ENCODE measurements around the gene MIAT.
A peak's percentile ranks its signal among the peaks of the same experiment; 100 is the strongest.

The MIAT gene

DNA sequence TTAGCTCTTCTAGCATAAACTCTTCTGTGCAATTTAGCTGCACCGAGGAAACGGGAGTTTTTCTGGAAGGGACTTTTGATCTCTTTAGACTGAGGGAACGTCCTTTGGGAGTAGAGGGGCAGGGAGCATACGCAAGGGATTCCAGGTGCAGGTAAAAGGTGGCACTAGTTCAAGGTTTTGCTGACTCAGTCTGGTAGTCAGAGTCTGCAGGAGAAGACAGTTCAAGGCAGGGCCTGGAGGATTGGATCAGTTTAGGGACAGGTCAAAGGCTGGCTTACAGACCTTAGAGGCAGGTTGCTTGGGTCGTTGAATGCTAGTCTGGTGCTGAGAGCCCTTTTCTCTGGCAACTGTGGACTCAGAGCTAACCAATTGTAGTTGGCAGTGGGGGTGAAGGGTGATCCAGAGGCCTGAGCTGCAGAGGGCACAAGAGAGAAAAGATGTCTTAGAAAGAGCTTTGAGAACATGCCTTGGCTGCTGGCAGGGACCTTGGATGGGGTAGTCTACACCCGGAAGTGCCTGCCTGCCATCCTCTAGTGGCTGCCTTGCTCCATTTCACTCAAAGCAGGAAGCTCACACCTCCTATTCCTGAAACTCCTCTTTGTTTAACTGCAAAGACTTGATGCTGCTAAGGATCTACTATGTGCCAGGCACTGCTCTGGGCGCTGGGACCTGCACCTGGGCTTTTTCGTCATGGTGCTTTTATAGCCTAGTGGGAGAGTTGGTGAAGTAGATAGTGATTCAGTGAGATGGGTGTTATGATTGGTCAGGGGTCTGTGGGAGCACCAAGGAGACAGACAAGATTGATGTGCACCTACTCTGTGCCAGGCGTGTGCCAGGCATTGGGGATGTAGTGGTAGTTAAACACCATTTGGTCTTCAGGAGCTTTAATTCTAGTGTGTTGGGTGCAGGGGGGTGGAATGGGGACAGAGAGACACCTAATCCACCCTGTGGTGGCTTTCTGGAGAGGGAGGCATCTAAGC lies 17.1 kb downstream of the MIAT start:
- no peaks in the 10 kb centered on the region for H3K9me3 Mint-ChIP-seq

DNA sequence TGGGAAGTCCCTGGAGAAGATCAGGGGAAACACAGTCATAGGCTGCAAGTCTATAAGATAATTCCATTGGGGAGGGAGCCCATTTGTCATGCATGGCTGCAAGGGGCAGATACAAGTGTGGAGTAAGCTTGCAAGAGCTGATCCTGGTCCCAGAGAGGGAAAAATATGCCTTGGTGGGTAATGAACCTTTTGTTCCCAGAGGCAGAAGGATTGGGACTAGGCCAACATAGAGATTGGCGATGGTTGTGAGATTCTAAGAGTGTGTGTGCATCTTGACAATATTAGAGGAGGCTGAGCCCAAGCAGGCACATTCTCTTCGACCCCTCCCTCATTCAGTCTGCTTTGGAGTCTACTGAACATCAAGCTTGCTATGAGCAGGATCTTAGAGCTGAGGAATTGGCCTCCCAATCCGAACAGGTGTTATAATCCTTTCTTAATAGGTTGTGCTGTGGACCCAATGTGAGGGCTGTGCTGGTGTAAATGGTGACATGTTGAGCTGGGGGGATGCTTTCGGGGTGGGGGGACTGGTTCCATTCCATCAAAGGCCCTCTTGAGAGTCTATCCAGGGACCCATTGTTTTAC lies 18.4 kb downstream of the MIAT start:
- Mint-ChIP-seq H3K9me3 (no peaks in the 10 kb centered on the region), H3K27ac (ENCODE audit: low read depth) (peak overlapping the region; percentile 99), H3K27me3 (no peaks in the 10 kb centered on the region), H3K4me3 (peak overlapping the region; percentile 95), H3K4me1 (peaks cover 87% of the 10 kb centered on the region), H3K36me3 (ENCODE audit: insufficient read depth) (peaks cover 36% of the 10 kb centered on the region)
- ATAC-seq (replicated peaks; ENCODE audit: extremely low read depth, poor library complexity, severe bottlenecking) (no peak), DNase-seq (ENCODE audit: low spot score in 2 of 2) (no peak)

More for the DNA sequence above, 17.1 kb downstream of the MIAT start:
- Mint-ChIP-seq H3K36me3 (ENCODE audit: insufficient read depth) (peaks cover 32% of the 10 kb centered on the region), H3K27me3 (no peaks in the 10 kb centered on the region), H3K27ac (ENCODE audit: low read depth) (peak overlapping the region; percentile 99), H3K4me3 (peak overlapping the region; percentile 95), H3K4me1 (peaks cover 89% of the 10 kb centered on the region)
- ATAC-seq (replicated peaks; ENCODE audit: extremely low read depth, poor library complexity, severe bottlenecking) (no peak), DNase-seq (ENCODE audit: low spot score in 2 of 2) (no peak)

GRCh38 chr22:26677217-26677616 lies 19.8 kb downstream of the MIAT start:
- Mint-ChIP-seq H3K27me3 (no peaks in the 10 kb centered on the region), H3K27ac (ENCODE audit: low read depth) (no peak overlapping the region), H3K4me1 (peaks cover 76% of the 10 kb centered on the region), H3K4me3 (no peak overlapping the region), H3K9me3 (no peaks in the 10 kb centered on the region), H3K36me3 (ENCODE audit: insufficient read depth) (peaks cover 33% of the 10 kb centered on the region)
- ATAC-seq (replicated peaks; ENCODE audit: extremely low read depth, poor library complexity, severe bottlenecking), result no peak
- no peak for DNase-seq (ENCODE audit: low spot score in 2 of 2)

DNA sequence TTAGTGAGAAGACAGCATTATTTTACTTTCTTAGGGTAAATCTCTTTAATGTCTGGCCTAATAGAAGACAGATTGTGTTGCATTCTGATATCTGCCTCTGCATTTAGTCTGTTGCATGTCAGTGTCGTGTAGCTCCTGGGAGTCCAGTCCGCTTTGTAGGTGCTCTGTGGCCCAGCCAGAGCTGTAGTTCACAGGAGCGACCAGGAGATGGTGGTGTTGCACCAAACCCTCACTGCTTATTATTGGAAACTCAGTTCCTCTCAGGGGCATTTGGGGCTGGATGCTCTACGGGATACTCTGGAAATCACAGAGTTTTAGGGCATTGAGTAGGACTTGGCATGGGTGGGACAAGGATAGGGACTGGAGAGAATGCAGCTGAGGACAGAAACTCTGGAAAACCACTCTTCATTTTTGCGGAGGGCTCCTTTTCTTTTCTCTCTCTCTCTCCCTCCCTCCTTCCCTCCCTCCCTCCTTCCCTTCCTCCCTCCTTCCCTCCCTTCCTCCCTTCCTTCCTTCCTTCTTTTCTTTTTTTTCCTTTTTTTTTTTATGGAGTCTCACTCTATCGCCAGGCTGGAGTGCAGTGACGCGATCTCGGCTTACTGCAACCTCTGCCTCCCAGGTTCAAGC lies 21.7 kb downstream of the MIAT start:
- no peak overlapping the region for H3K4me3 Mint-ChIP-seq
- peak; percentile 47 to 59 for DNase-seq (ENCODE audit: low spot score in 2 of 2)
- peaks cover 25% of the 10 kb centered on the region for H3K36me3 Mint-ChIP-seq (ENCODE audit: insufficient read depth)
- H3K4me1 Mint-ChIP-seq, result peaks cover 69% of the 10 kb centered on the region
- ATAC-seq (replicated peaks; ENCODE audit: extremely low read depth, poor library complexity, severe bottlenecking), result no peak
- no peaks in the 10 kb centered on the region for H3K9me3 Mint-ChIP-seq
- H3K27me3 Mint-ChIP-seq, result no peaks in the 10 kb centered on the region
- H3K27ac Mint-ChIP-seq (ENCODE audit: low read depth), result peak overlapping the region; percentile 73

- no peak overlapping the region for H3K27ac Mint-ChIP-seq (ENCODE audit: low read depth)
- H3K4me3 Mint-ChIP-seq, result no peak overlapping the region
- no peaks in the 10 kb centered on the region for H3K9me3 Mint-ChIP-seq
- H3K36me3 Mint-ChIP-seq (ENCODE audit: insufficient read depth), result peaks cover 23% of the 10 kb centered on the region
- no peak for DNase-seq (ENCODE audit: low spot score in 2 of 2)
- no peaks in the 10 kb centered on the region for H3K27me3 Mint-ChIP-seq
- ATAC-seq (replicated peaks; ENCODE audit: extremely low read depth, poor library complexity, severe bottlenecking), result no peak
- H3K4me1 Mint-ChIP-seq, result peaks cover 56% of the 10 kb centered on the region
These were observed 23.1 kb downstream of the MIAT start for GRCh38 chr22:26680485-26680884.

DNA sequence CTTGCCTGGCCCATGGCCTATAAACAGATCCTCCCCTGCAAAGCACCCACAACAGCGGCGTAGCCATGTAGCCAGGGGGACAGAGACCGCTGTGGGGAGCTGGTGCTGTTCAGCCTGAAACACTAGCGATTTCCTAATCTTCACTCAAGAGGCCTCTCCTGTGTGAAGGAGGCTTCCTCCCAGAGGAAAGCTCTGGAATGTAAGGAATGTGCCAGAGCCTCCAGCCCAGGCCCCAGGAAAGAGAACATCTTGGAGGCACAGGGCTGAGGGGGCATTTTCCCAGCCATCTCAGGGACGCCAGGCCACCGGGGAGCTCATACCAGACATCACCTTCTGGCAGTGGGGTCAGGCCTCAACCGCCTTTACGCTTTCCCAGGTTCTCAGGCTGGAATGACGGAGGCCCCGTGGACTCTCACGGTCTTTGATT lies 24.0 kb downstream of the MIAT start:
- ATAC-seq (replicated peaks; ENCODE audit: extremely low read depth, poor library complexity, severe bottlenecking) (no peak), DNase-seq (ENCODE audit: low spot score in 2 of 2) (no peak)
- Mint-ChIP-seq H3K4me3 (no peak overlapping the region), H3K27me3 (no peaks in the 10 kb centered on the region), H3K9me3 (no peaks in the 10 kb centered on the region), H3K36me3 (ENCODE audit: insufficient read depth) (peaks cover 24% of the 10 kb centered on the region), H3K4me1 (peaks cover 47% of the 10 kb centered on the region), H3K27ac (ENCODE audit: low read depth) (no peak overlapping the region)

GRCh38 chr22:26684168-26684567 lies 26.8 kb downstream of the MIAT start:
- Mint-ChIP-seq H3K27ac (ENCODE audit: low read depth) (peak overlapping the region; percentile 89), H3K4me3 (no peak overlapping the region), H3K27me3 (no peaks in the 10 kb centered on the region), H3K36me3 (ENCODE audit: insufficient read depth) (peaks cover 30% of the 10 kb centered on the region), H3K9me3 (no peaks in the 10 kb centered on the region), H3K4me1 (peaks cover 40% of the 10 kb centered on the region)
- no peak for DNase-seq (ENCODE audit: low spot score in 2 of 2)
- no peak for ATAC-seq (replicated peaks; ENCODE audit: extremely low read depth, poor library complexity, severe bottlenecking)

DNA sequence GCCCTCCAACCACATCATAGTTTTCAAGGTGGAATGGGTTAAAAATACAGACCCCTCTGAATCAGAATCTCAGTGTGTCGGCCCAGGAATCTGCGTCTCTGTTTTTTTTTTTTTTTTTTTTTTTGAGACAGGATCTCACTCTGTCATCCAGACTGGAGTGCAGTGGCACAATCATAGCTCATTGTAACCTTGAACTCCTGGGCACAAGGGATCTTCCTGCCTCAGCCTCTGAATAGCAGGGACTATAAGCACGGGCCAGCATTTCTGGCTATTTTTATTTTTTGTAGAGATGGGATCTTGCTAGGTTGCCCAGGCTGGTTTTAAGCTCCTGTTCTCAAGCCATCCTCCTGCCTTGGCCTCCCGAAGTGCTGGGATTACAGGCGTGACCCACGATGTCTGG lies 28.2 kb downstream of the MIAT start:
- ATAC-seq (replicated peaks; ENCODE audit: extremely low read depth, poor library complexity, severe bottlenecking) (no peak), DNase-seq (ENCODE audit: low spot score in 2 of 2) (no peak)
- Mint-ChIP-seq H3K27ac (ENCODE audit: low read depth) (no peak overlapping the region), H3K4me1 (peaks cover 40% of the 10 kb centered on the region), H3K27me3 (no peaks in the 10 kb centered on the region), H3K36me3 (ENCODE audit: insufficient read depth) (peaks cover 25% of the 10 kb centered on the region), H3K9me3 (no peaks in the 10 kb centered on the region), H3K4me3 (no peak overlapping the region)

GRCh38 chr22:26687439-26687838 lies 30.1 kb downstream of the MIAT start:
- Mint-ChIP-seq H3K36me3 (ENCODE audit: insufficient read depth) (peaks cover 16% of the 10 kb centered on the region), H3K4me1 (peaks cover 54% of the 10 kb centered on the region), H3K27ac (ENCODE audit: low read depth) (no peak overlapping the region), H3K27me3 (no peaks in the 10 kb centered on the region), H3K9me3 (no peaks in the 10 kb centered on the region), H3K4me3 (no peak overlapping the region)
- no peak for ATAC-seq (replicated peaks; ENCODE audit: extremely low read depth, poor library complexity, severe bottlenecking)
- no peak for DNase-seq (ENCODE audit: low spot score in 2 of 2)

DNA sequence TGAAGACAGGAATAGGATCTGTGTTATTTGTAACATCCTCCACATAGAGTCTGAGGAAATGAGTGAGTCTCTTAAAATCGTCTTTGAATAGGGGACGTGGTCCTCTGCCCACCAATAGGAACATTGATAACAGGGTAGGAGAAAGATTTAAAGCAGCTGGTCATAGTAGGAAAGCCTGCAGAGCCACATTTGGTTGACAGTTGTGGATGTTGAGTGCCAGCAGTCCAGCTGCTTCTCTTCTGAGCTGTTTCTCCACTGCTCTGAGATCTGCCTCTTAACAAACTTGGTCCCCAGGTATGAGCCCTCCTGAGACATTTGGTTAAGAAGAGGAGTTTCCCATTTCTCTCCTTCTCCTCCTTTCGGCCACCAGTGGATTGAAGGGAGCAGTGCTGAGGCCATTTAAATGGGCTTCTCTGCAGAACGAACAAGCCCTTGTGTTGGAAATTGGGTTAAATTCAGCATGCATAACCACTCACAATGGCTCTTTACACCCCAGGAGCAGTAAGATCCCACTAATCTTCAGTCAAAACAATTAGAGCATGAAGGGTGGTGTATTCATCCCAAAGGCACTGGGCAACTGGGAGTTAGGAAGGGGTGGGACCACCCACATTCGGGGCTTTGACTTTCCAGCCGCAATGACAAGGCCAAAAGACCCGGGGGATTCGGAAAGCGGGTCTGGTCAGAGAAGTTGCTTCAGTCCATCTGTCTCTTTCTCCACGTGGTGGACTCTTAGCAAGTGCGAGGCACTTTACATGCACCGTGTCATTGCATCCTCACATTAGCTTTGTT lies 32.3 kb downstream of the MIAT start:
- DNase-seq (ENCODE audit: low spot score in 2 of 2), result no peak

GRCh38 chr22:26690654-26691376 lies 33.4 kb downstream of the MIAT start:
- no peaks in the 10 kb centered on the region for H3K27me3 Mint-ChIP-seq
- no peak overlapping the region for H3K27ac Mint-ChIP-seq (ENCODE audit: low read depth)
- peak overlapping the region; percentile 15 for H3K4me3 Mint-ChIP-seq
- no peaks in the 10 kb centered on the region for H3K9me3 Mint-ChIP-seq
- ATAC-seq (replicated peaks; ENCODE audit: extremely low read depth, poor library complexity, severe bottlenecking), result no peak
- no peak for DNase-seq (ENCODE audit: low spot score in 2 of 2)
- peaks cover 68% of the 10 kb centered on the region for H3K4me1 Mint-ChIP-seq
- peaks cover 16% of the 10 kb centered on the region for H3K36me3 Mint-ChIP-seq (ENCODE audit: insufficient read depth)

More for the DNA sequence above, 32.3 kb downstream of the MIAT start:
- Mint-ChIP-seq H3K4me1 (peaks cover 57% of the 10 kb centered on the region), H3K4me3 (no peak overlapping the region), H3K27me3 (no peaks in the 10 kb centered on the region), H3K36me3 (ENCODE audit: insufficient read depth) (peaks cover 14% of the 10 kb centered on the region), H3K9me3 (no peaks in the 10 kb centered on the region), H3K27ac (ENCODE audit: low read depth) (no peak overlapping the region)
- ATAC-seq (replicated peaks; ENCODE audit: extremely low read depth, poor library complexity, severe bottlenecking), result no peak

DNA sequence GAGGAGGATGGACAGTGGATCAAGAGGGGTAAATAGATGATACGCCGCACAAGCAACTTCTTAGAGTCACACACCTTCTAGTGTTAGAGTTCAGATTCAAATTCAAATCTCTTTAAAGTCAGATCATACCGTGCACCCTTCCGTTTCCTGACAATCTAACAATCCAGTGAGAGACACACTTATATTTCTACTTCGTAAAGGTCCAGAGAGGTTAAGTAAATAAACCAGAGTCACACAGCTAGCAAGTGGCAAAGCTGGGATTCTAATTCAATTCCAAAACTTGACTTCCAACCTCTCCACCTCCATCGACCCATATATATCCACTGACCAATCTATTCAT lies 34.0 kb downstream of the MIAT start:
- no peaks in the 10 kb centered on the region for H3K27me3 Mint-ChIP-seq
- H3K4me3 Mint-ChIP-seq, result peak overlapping the region; percentile 15
- no peak overlapping the region for H3K27ac Mint-ChIP-seq (ENCODE audit: low read depth)
- H3K4me1 Mint-ChIP-seq, result peaks cover 72% of the 10 kb centered on the region
- ATAC-seq (replicated peaks; ENCODE audit: extremely low read depth, poor library complexity, severe bottlenecking), result no peak
- H3K36me3 Mint-ChIP-seq (ENCODE audit: insufficient read depth), result peaks cover 15% of the 10 kb centered on the region
- H3K9me3 Mint-ChIP-seq, result no peaks in the 10 kb centered on the region
- DNase-seq (ENCODE audit: low spot score in 2 of 2), result no peak
